K562 (cell line): ENCODE results near the gene SLC9B2. TPM values are rescaled to one million over a fixed set of nuclear protein-coding genes. Genes with fewer than 3 reads are reported as not detected.
A peak's percentile ranks its signal among the peaks of the same experiment; 100 is the strongest.

Experiments used
- BDP1 ChIP-seq: IDR thresholded peaks from 3 replicates; pipeline ENCODE4 v1.6.1; 2011; ENCODE audit not compliant: insufficient read length, insufficient read depth
- BRF2 ChIP-seq: IDR thresholded peaks from 3 replicates; pipeline ENCODE4 v1.6.1; 2011; ENCODE audit warnings: borderline replicate concordance, mild to moderate bottlenecking; ENCODE audit not compliant: insufficient read length, insufficient read depth
- CBX3 ChIP-seq, 2 experiments: IDR thresholded peaks; 1 replicate in 1 of 2; 2 replicates in 1 of 2; pipeline ENCODE4 v1.6.1; 2012; ENCODE audit warnings: inconsistent platforms in 2 of 2, low read length in 2 of 2, borderline replicate concordance in 1 of 2, control low read depth in 1 of 2
- CCAR2 ChIP-seq: fragments of 200-400 bp; formaldehyde crosslinking; IDR thresholded peaks from 2 replicates; pipeline ENCODE4 v1.6.1; 2017; ENCODE audit warnings: mild to moderate bottlenecking, low read depth, low read length
- CSDE1 ChIP-seq, 2 experiments: fragments of 450-650 bp; IDR thresholded peaks; 2 replicates each; pipeline ENCODE4 v1.6.1; 2016; ENCODE audit warnings: mild to moderate bottlenecking in 1 of 2
- HDAC6 ChIP-seq: IDR thresholded peaks from 2 replicates; pipeline ENCODE4 v1.6.1; 2012; ENCODE audit warnings: low read depth, mild to moderate bottlenecking, control low read depth, inconsistent platforms, low read length, moderate library complexity
- IRF9 ChIP-seq: fragments of 450-650 bp; IDR thresholded peaks from 2 replicates; pipeline ENCODE4 v1.6.1; 2016; ENCODE audit warnings: missing biosample characterization, missing genetic modification characterization
- MCM5 ChIP-seq: fragments of 450-650 bp; IDR thresholded peaks from 2 replicates; pipeline ENCODE4 v1.6.1; 2016; ENCODE audit warnings: low read depth
- NFIX ChIP-seq: fragments of 250-450 bp; sonication (Bioruptor Pico); IDR thresholded peaks from 2 replicates; pipeline ENCODE4 v1.4.0; 2020; ENCODE audit warnings: low read depth, mild to moderate bottlenecking, moderate library complexity
- OTX1 ChIP-seq: fragments of 450-650 bp; formaldehyde crosslinking; IDR thresholded peaks from 2 replicates; pipeline ENCODE4 v1.4.0; 2022; ENCODE audit warnings: mild to moderate bottlenecking
- PHF21A ChIP-seq: fragments of 450-650 bp; IDR thresholded peaks from 2 replicates; pipeline ENCODE4 v1.6.1; 2017; ENCODE audit warnings: low read depth, borderline replicate concordance
- POU5F1 ChIP-seq: fragments of 150-350 bp; IDR thresholded peaks from 2 replicates; pipeline ENCODE4 v1.6.1; 2014; ENCODE audit warnings: borderline replicate concordance, low read length, low read depth, mild to moderate bottlenecking; ENCODE audit not compliant: partially characterized antibody
- RHOXF2B ChIP-seq: fragments of 250-450 bp; sonication (Bioruptor Pico); conservative IDR thresholded peaks from 2 replicates; pipeline ENCODE4 v1.5.1; 2021
- RNF2 ChIP-seq: sonication (generic); IDR thresholded peaks from 2 replicates; pipeline ENCODE4 v1.6.1; 2016
- RNF219 ChIP-seq: fragments of 250-450 bp; sonication (Bioruptor Pico); IDR thresholded peaks from 2 replicates; pipeline ENCODE4 v1.5.0; 2022; ENCODE audit warnings: mild to moderate bottlenecking
- SMAD3 ChIP-seq: fragments of 450-650 bp; formaldehyde crosslinking; conservative IDR thresholded peaks from 2 replicates; pipeline ENCODE4 v1.4.0; 2020; ENCODE audit warnings: mild to moderate bottlenecking
- TAF15 ChIP-seq: fragments of 200-400 bp; formaldehyde crosslinking; IDR thresholded peaks from 2 replicates; pipeline ENCODE4 v1.6.1; 2017; ENCODE audit warnings: mild to moderate bottlenecking, low read depth, low read length, moderate library complexity
- TARDBP ChIP-seq: fragments of 450-650 bp; IDR thresholded peaks from 2 replicates; pipeline ENCODE4 v1.6.1; 2016
- TEAD4 ChIP-seq, 2 experiments: sonication (generic) in 1 of 2; formaldehyde crosslinking in 1 of 2; IDR thresholded peaks; 2 replicates each; pipeline versions ENCODE4 v1.6.1 to v1.8.0; 2012 to 2022; ENCODE audit warnings: borderline replicate concordance in 1 of 2, inconsistent platforms in 1 of 2, low read length in 1 of 2, mild to moderate bottlenecking in 1 of 2, missing genetic modification reagents in 1 of 2
- UBTF ChIP-seq, 2 experiments: IDR thresholded peaks; 2 replicates each; pipeline ENCODE4 v1.6.1; 2012; ENCODE audit warnings: improper control_type of control experiment in 2 of 2, low read depth in 2 of 2, low read length in 2 of 2, borderline replicate concordance in 1 of 2
- XRCC5 ChIP-seq: fragments of 200-400 bp; formaldehyde crosslinking; IDR thresholded peaks from 2 replicates; pipeline ENCODE4 v1.6.1; 2017; ENCODE audit warnings: low read depth, mild to moderate bottlenecking, low read length
- ZNF778 ChIP-seq: fragments of 450-650 bp; formaldehyde crosslinking; IDR thresholded peaks from 2 replicates; pipeline ENCODE4 v1.4.0; 2020; ENCODE audit warnings: mild to moderate bottlenecking, moderate library complexity
- polyA plus RNA-seq, 8 experiments: library from polyadenylated mRNA; depleted of rRNA in 4 of 8; stranded (reverse) in 5 of 8; unstranded in 3 of 8; fragments of >200 nt; fragmentation: Nextera tagmentation in 2 of 8; fragmentation: Illumina TruSeq in 1 of 8; extraction: Ambion mirVana in 2 of 8; extraction: Trizol in 1 of 8; gene quantifications; 2 replicates each; pipeline versions ENCODE4 v1.2.1 to v1.2.3, GENCODE V29; 2011 to 2014; ENCODE audit warnings: inconsistent platforms in 1 of 8, missing spikeins in 1 of 8
- total RNA-seq, 7 experiments: library from RNA; depleted of rRNA in 6 of 7; stranded (reverse); fragments of >200 nt in 6 of 7; fragmentation: Illumina TruSeq in 2 of 7; extraction: Trizol in 2 of 7; gene quantifications; 2 replicates each; pipeline versions ENCODE4 v1.2.1 to v1.2.3, GENCODE V29; 2011 to 2021; ENCODE audit warnings: low replicate concordance in 1 of 7

SLC9B2 gene
- total and polyA plus RNA-seq, 9 of the 15 experiments (the other 6 are each of a cell fraction or from before 2014, with no cell fraction given) = 6.6 to 14.6 (median 11.4) TPM

- TF ChIP-seq XRCC5 (no peak), BRF2 (no peak), CBX3 (IDR thresholded peaks at IDR 0.05; ENCODE audit: borderline replicate concordance in 1 of 2, low read length in 2 of 2) (peak in 1 of 2 experiments; percentile 34; a peak in 1 of 3 replicates), RNF219 (CRISPR knock-in tag) (no peak), BDP1 (no peak), OTX1 (CRISPR knock-in tag) (0 out of 2 replicates have a peak, but pooled peaks have one; percentile 33), PHF21A (no peak), CSDE1 (IDR thresholded peaks at IDR 0.05) (no peak), TAF15 (no peak), RNF2 (peak; percentile 38; the same call in 1 of the 2 replicates), MCM5 (no peak), TEAD4 (IDR thresholded peaks at IDR 0.05; ENCODE audit: low read length) (no peak), TEAD4 (CRISPR knock-in tag; IDR thresholded peaks at IDR 0.05; ENCODE audit: borderline replicate concordance) (peak; percentile 95; the same call in 1 of the 2 replicates), HDAC6 (no peak), ZNF778 (no peak), IRF9 (tag) (no peak), UBTF (IDR thresholded peaks at IDR 0.05; ENCODE audit: borderline replicate concordance in 1 of 2, low read depth in 2 of 2, low read length in 2 of 2) (peak; percentile 80 to 86; a peak in 3 of 4 replicates), NFIX (CRISPR knock-in tag) (no peak), CCAR2 (no peak), POU5F1 (no peak), SMAD3 (CRISPR knock-in tag) (0 out of 2 replicates have a peak, but pooled peaks have one; percentile 10), TARDBP (no peak), RHOXF2B (no peak)
Observed at GRCh38 chr4:103075894-103076746, 441 bp downstream of the SLC9B2 start (continued).
